AG04449 (cell line): Measurements from ENCODE around the gene HMGCS2.

ENCODE experiments used
- CTCF ChIA-PET: fragments of 350-600 bp; formaldehyde crosslinking; extraction: SDS; loops from one replicate; lab custom pipeline; 2021; ENCODE audit warnings: antibody characterized with exemption; lab: Yijun Ruan, JAX
- POLR2A ChIA-PET: fragments of 400-600, 350-600 bp; formaldehyde crosslinking; extraction: SDS; loops from one replicate; lab custom pipeline; 2020; ENCODE audit warnings: antibody characterized with exemption, inconsistent platforms; lab: Yijun Ruan, JAX
- DNase-seq: peaks from one replicate; pipeline ENCODE4 v3.0.0-alpha.2; 2010; ENCODE audit warnings: low read depth, low spot score
- H3K4me3 ChIP-seq: 2 replicates; pipeline ENCODE4 v1.5.1; 2011; ENCODE audit warnings: low read depth, mild to moderate bottlenecking, control low read depth, low read length
- CTCF ChIP-seq: IDR thresholded peaks from one replicate; pipeline ENCODE4 v1.5.1; 2011; ENCODE audit warnings: mild to moderate bottlenecking, moderate library complexity, low read length, control low read depth, inconsistent platforms; ENCODE audit not compliant: insufficient read depth; ENCODE audit errors: missing control alignments

The HMGCS2 gene

DNA sequence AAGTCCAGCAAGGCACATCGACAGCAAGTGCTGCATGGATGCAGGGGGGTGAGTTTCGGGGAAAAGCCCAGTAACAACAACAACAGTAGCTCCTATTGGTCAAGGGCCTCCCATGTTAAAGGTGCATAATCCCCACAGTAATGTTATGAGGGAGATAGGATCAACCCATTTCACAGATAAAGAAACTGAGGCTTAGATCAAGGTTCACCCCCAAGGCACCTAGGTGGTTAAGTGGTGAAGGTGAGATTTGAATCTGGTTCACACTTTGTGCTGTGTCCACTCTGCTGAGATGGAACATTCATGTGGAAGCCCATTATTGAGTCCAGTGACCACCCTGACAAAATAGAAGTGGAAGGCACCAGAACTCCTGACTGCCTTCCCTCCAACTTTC is 32.1 kb downstream of the HMGCS2 start:
- no peak for DNase-seq
- H3K4me3 ChIP-seq = no peak overlapping the region
- CTCF ChIA-PET = interaction anchor here (1.0 to 4.6 kb wide), 3 partner anchors 7 to 14 kb away, joined by 3 to 62 read pairs (median 4); no protein-coding TSS in a partner anchor
- POLR2A ChIA-PET = no interaction called here
- TF ChIP-seq CTCF = no peak

GRCh38 chr1:119735217-119735616 is 33.5 kb downstream of the HMGCS2 start:
- no peak overlapping the region for H3K4me3 ChIP-seq
- no peak for DNase-seq
- POLR2A ChIA-PET = no interaction called here
- CTCF ChIA-PET = interaction anchor here (4.6 kb wide), 1 partner anchor 9 kb away, joined by 62 read pairs; no protein-coding TSS in a partner anchor
- no peak for TF ChIP-seq CTCF

GRCh38 chr1:119733754-119734153 is 35.0 kb downstream of the HMGCS2 start:
- no peak overlapping the region for H3K4me3 ChIP-seq
- TF ChIP-seq CTCF = no peak
- POLR2A ChIA-PET = interaction anchor here (1.0 kb wide), 1 partner anchor 22 kb away, joined by 4 read pairs; the partner anchor contains the start of gene PHGDH
- DNase-seq = no peak
- CTCF ChIA-PET = interaction anchor here (4.6 kb wide), 1 partner anchor 10 kb away, joined by 62 read pairs; no protein-coding TSS in a partner anchor

DNA sequence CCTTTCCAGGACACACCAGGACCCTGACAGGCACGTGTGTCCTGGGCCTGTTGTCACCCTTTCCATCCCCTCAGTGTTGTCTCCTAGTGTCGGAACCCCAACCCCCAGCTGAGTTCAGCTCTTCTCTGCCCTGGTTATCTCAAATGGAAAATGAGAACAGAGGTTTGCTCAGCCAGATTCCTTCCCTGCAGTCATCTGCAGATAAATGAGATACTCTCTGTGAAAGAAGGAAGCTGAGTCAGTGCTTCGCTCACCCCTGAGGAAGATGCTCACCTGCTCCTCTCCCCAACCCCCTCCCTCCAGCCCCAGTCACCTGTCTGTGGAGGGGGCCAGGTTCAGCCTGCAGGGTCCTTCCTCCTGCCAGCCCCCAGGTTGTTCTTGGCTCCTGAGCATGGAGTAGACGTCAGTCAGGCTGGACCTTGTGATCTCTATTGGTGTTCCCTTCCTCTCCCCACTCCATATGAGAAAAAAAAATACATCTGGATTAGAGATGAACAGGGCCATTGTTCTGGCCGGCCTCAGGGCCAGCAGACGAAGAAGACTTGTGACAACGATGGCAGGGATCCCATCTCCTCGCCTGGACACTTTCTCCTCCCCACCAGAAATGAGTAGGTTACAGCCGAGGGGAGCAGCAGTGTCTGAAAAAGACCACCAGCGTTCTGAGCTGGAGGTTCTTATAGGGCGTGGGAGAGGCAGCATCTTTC is 36.1 kb downstream of the HMGCS2 start:
- no peak overlapping the region for H3K4me3 ChIP-seq
- CTCF ChIA-PET = interaction anchor here (1.4 to 4.6 kb wide), 2 partner anchors 11 kb away, joined by 3 to 62 read pairs; no protein-coding TSS in a partner anchor
- no peak for DNase-seq
- POLR2A ChIA-PET = no interaction called here
- TF ChIP-seq CTCF = no peak

DNA sequence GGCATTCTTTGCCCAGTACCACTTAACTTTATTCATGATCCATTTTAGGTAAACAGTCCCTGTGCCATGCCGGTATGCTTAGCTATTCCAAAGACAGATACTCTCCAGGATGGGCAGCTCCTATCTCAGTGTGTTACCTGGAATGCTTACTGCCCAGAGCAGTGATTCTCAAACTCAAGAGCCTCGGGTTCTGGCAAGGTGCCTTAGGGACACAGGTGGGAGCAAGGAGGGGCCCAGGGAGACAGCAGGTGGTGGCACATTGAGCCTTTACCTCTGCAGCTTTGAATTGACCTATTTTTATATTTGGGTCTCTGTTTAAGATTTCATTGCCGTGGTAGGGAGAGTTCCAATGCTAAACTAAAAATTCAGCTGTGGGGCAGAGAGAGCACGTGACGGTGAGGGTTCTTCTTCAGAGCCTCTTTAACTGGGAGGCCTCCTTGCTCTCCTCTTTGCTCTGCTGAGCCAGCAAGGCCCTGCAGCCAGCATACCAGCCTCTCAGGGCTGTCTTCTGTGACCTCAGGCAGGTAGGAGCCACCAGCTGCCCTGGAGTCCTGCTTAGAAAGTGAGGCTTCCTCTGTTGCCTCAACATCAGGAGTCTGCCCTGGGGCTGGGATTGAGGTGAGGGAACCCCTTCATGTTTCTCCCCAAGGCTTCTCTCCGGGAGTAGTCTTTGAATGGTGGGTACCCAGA is 36.8 kb downstream of the HMGCS2 start:
- no peak for DNase-seq
- TF ChIP-seq CTCF = no peak
- ChIA-PET POLR2A (no interaction called here), CTCF (interaction anchor here (1.4 to 8.3 kb wide), 3 partner anchors 10 to 13 kb away, joined by 3 to 62 read pairs (median 51); no protein-coding TSS in a partner anchor)
- H3K4me3 ChIP-seq = no peak overlapping the region

GRCh38 chr1:119731060-119731459 is 37.6 kb downstream of the HMGCS2 start:
- CTCF ChIA-PET = interaction anchor here (0.9 to 8.3 kb wide), 3 partner anchors 11 to 115 kb away, joined by 3 to 51 read pairs (median 3); no protein-coding TSS in a partner anchor
- DNase-seq = no peak

More at GRCh38 chr1:119731060-119731459, 37.6 kb downstream of the HMGCS2 start:
- POLR2A ChIA-PET = interaction anchor here (1.0 kb wide), 1 partner anchor 83 kb away, joined by 3 read pairs; the partner anchor contains the start of gene ZNF697
- no peak overlapping the region for H3K4me3 ChIP-seq
- TF ChIP-seq CTCF = no peak
